HEK293 (cell line): ENCODE data around the gene IRF2.

Experiments used
- CTCF ChIA-PET: fragments of 350-600 bp; formaldehyde crosslinking; extraction: SDS; loops from one replicate; lab custom pipeline; 2021; ENCODE audit warnings: antibody characterized with exemption; lab: Yijun Ruan, JAX
- POLR2A ChIA-PET: fragments of 300-600 bp; formaldehyde crosslinking; extraction: SDS; loops from one replicate; lab custom pipeline; 2020; ENCODE audit warnings: antibody characterized with exemption, inconsistent platforms; lab: Yijun Ruan, JAX
- H3K27ac ChIP-seq: fragments of 200-500 bp; sonication (Bioruptor generic); 2 replicates; pipeline ENCODE4 v1.5.1; 2014; ENCODE audit warnings: low read depth, low read length, control low read depth, inconsistent platforms; ENCODE audit errors: extremely low read depth
- H3K36me3 ChIP-seq, 2 experiments: fragments of 200-500 bp in 1 of 2; sonication (Bioruptor generic) in 1 of 2; 1 replicate in 1 of 2; 2 replicates in 1 of 2; pipeline ENCODE4 v1.5.1; 2014 to 2017; ENCODE audit warnings: inconsistent platforms in 2 of 2, low read length in 2 of 2; ENCODE audit not compliant: control insufficient read depth in 2 of 2, insufficient read depth in 1 of 2
- H3K4me1 ChIP-seq: fragments of 200-500 bp; sonication (Bioruptor generic); 2 replicates; pipeline ENCODE4 v1.5.1; 2014; ENCODE audit warnings: mild to moderate bottlenecking, low read length, inconsistent platforms; ENCODE audit not compliant: control insufficient read depth, insufficient read depth
- H3K4me3 ChIP-seq: 2 replicates; pipeline ENCODE4 v1.5.1; 2011; ENCODE audit warnings: low read depth, mild to moderate bottlenecking, control low read depth, low read length, moderate library complexity
- H3K9me3 ChIP-seq: fragments of 200-500 bp; sonication (Bioruptor generic); 2 replicates; pipeline ENCODE4 v1.5.1; 2014; ENCODE audit warnings: low read depth, low read length, inconsistent platforms; ENCODE audit not compliant: control insufficient read depth, insufficient read depth
- HOXA7 ChIP-seq: sonication (generic); formaldehyde crosslinking; IDR thresholded peaks from 2 replicates; pipeline ENCODE4 v1.8.1; 2022; ENCODE audit warnings: missing genetic modification reagents, borderline replicate concordance
- KLF16 ChIP-seq: fragments of 450-650 bp; formaldehyde crosslinking; IDR thresholded peaks from 2 replicates; pipeline ENCODE4 v1.5.1; 2017; ENCODE audit warnings: missing biosample characterization, missing genetic modification characterization
- KLF8 ChIP-seq: fragments of 450-650 bp; formaldehyde crosslinking; IDR thresholded peaks from 2 replicates; pipeline ENCODE4 v1.5.1; 2016; ENCODE audit warnings: missing biosample characterization, missing genetic modification characterization
- MYNN ChIP-seq: fragments of 450-650 bp; formaldehyde crosslinking; IDR thresholded peaks from 2 replicates; pipeline ENCODE4 v1.5.1; 2016; ENCODE audit warnings: missing biosample characterization, missing genetic modification characterization, borderline replicate concordance
- SP2 ChIP-seq: fragments of 450-650 bp; formaldehyde crosslinking; IDR thresholded peaks from 2 replicates; pipeline ENCODE4 v1.5.1; 2016; ENCODE audit warnings: missing biosample characterization, missing genetic modification characterization
- WT1 ChIP-seq: fragments of 450-650 bp; formaldehyde crosslinking; IDR thresholded peaks from 2 replicates; pipeline ENCODE4 v1.5.1; 2016; ENCODE audit warnings: missing biosample characterization, missing genetic modification characterization
- ZFP3 ChIP-seq: fragments of 450-650 bp; formaldehyde crosslinking; IDR thresholded peaks from 2 replicates; pipeline ENCODE4 v1.5.1; 2016; ENCODE audit warnings: low read depth, missing biosample characterization, missing genetic modification characterization
- ZNF239 ChIP-seq: fragments of 450-650 bp; formaldehyde crosslinking; IDR thresholded peaks from 2 replicates; pipeline ENCODE4 v1.5.1; 2016; ENCODE audit warnings: missing biosample characterization, missing genetic modification characterization
- ZNF24 ChIP-seq: fragments of 450-650 bp; formaldehyde crosslinking; IDR thresholded peaks from 2 replicates; pipeline ENCODE4 v1.5.1; 2016; ENCODE audit warnings: missing biosample characterization, missing genetic modification characterization
- ZNF266 ChIP-seq: fragments of 450-650 bp; formaldehyde crosslinking; IDR thresholded peaks from 2 replicates; pipeline ENCODE4 v1.5.1; 2016; ENCODE audit warnings: missing biosample characterization, missing genetic modification characterization, low read depth
- ZNF341 ChIP-seq: fragments of 450-650 bp; formaldehyde crosslinking; IDR thresholded peaks from 2 replicates; pipeline ENCODE4; 2016; ENCODE audit warnings: low read depth, missing biosample characterization, missing genetic modification characterization
- ZNF530 ChIP-seq: fragments of 450-650 bp; formaldehyde crosslinking; IDR thresholded peaks from 2 replicates; pipeline ENCODE4 v1.5.1; 2016; ENCODE audit warnings: low read depth, missing biosample characterization, missing genetic modification characterization
- ZNF548 ChIP-seq: fragments of 450-650 bp; formaldehyde crosslinking; IDR thresholded peaks from 2 replicates; pipeline ENCODE4 v1.5.1; 2016; ENCODE audit warnings: missing biosample characterization, missing genetic modification characterization
- ZNF596 ChIP-seq: fragments of 450-650 bp; IDR thresholded peaks from 2 replicates; pipeline ENCODE4 v1.5.0; 2018; ENCODE audit warnings: missing biosample characterization, mild to moderate bottlenecking, missing genetic modification characterization, moderate library complexity
- ZNF837 ChIP-seq: fragments of 450-650 bp; formaldehyde crosslinking; IDR thresholded peaks from 2 replicates; pipeline ENCODE4 v1.5.1; 2016; ENCODE audit warnings: missing biosample characterization, missing genetic modification characterization
- ZSCAN23 ChIP-seq: fragments of 450-650 bp; formaldehyde crosslinking; IDR thresholded peaks from 2 replicates; pipeline ENCODE4 v1.5.1; 2016; ENCODE audit warnings: missing biosample characterization, missing genetic modification characterization
- TF ChIP-seq, protein P1 (sequence below): IDR thresholded peaks from 2 replicates; pipeline ENCODE4 v1.6.1; 2011; ENCODE audit warnings: mild to moderate bottlenecking, low read depth, low read length, borderline replicate concordance
- TF ChIP-seq, protein P2 (sequence below): fragments of 450-650 bp; formaldehyde crosslinking; IDR thresholded peaks from 2 replicates; pipeline ENCODE4 v1.5.1; 2016; ENCODE audit warnings: missing biosample characterization, missing genetic modification characterization
- TF ChIP-seq, protein P3 (sequence below): fragments of 450-650 bp; formaldehyde crosslinking; IDR thresholded peaks from 2 replicates; pipeline ENCODE4 v1.5.1; 2017; ENCODE audit warnings: missing biosample characterization, mild to moderate bottlenecking, missing genetic modification characterization, moderate library complexity

Gene IRF2

DNA sequence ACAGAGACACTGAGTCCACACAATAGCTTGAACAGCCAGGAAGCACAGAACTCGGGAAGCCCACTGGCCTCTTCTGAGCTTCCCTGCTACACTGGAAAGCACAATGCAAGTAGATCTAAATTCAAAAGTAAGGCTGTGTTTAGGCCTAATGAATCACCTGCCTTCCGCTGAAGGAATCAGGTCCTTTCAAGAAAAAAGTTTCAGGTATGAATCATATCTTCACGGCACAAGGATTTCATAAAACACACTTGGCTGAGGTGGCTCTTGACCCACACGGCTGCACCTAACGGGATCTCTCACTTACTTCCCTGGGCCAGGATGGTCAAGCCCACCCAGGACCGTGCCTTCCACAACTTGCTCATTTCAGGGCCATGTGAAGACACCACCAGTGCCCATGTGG lies 59.3 kb downstream of the IRF2 start:
- POLR2A ChIA-PET = no interaction called here
- CTCF ChIA-PET = no interaction called here
- TF ChIP-seq MYNN (no peak), WT1 (tag by site-specific recombination) (no peak), KLF16 (tag by site-specific recombination) (no peak)
- TF ChIP-seq, protein P1, sequence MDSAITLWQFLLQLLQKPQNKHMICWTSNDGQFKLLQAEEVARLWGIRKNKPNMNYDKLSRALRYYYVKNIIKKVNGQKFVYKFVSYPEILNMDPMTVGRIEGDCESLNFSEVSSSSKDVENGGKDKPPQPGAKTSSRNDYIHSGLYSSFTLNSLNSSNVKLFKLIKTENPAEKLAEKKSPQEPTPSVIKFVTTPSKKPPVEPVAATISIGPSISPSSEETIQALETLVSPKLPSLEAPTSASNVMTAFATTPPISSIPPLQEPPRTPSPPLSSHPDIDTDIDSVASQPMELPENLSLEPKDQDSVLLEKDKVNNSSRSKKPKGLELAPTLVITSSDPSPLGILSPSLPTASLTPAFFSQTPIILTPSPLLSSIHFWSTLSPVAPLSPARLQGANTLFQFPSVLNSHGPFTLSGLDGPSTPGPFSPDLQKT = no peak
- TF ChIP-seq, all 188 proteins: peak for 0
- Histone ChIP-seq H3K4me3 (no peak overlapping the region), H3K27ac (no peak overlapping the region), H3K36me3 (peaks cover 0 to 32% of the 10 kb centered on the region in 2 experiments; a peak in 2 of 3 replicates), H3K4me1 (no peaks in the 10 kb centered on the region), H3K9me3 (no peaks in the 10 kb centered on the region)

DNA sequence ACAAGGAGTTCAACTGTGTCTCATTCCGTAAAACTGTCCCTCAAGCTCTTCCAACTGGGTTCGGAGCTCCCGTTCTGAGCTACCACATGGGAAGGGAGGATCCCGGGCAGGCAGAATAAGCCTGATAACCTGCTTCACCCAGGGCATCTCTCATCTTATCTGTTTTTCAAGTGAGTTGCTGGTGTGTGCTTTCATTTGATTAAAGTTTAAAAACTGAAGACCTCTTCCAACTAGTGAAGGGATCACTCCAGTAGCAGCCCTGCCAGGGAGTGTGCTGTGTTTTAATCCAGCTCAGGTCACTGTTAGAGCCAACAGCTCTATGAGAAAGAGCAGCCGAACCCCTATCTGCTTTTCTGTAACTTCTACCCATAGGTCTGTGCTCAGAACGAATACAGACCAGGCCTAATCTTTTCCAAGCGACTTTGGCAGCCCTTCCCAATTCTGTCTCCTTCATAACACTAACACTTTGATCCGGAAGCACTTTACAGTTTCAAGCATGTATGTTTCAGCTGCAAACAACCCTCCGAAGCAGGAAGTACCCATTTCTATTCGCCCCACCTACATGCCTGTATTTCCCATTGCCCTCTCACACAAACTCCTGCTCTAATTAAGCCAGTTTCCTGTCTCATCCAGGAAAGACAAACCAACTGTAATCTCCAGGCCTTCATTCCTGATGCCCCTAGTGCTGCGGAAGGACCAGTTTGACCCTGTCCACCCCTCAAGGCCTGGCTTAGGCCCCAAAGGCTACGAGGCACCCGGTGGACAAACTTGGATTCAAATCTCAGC lies 60.9 kb downstream of the IRF2 start:
- no peak overlapping the region for H3K27ac ChIP-seq
- POLR2A ChIA-PET = no interaction called here
- peaks cover 0 to 28% of the 10 kb centered on the region in 2 experiments; a peak in 2 of 3 replicates for H3K36me3 ChIP-seq
- CTCF ChIA-PET = interaction anchor here (0.7 kb wide), 2 partner anchors 108 to 197 kb away, joined by 3 read pairs; no protein-coding TSS in a partner anchor
- TF ChIP-seq, protein P2, sequence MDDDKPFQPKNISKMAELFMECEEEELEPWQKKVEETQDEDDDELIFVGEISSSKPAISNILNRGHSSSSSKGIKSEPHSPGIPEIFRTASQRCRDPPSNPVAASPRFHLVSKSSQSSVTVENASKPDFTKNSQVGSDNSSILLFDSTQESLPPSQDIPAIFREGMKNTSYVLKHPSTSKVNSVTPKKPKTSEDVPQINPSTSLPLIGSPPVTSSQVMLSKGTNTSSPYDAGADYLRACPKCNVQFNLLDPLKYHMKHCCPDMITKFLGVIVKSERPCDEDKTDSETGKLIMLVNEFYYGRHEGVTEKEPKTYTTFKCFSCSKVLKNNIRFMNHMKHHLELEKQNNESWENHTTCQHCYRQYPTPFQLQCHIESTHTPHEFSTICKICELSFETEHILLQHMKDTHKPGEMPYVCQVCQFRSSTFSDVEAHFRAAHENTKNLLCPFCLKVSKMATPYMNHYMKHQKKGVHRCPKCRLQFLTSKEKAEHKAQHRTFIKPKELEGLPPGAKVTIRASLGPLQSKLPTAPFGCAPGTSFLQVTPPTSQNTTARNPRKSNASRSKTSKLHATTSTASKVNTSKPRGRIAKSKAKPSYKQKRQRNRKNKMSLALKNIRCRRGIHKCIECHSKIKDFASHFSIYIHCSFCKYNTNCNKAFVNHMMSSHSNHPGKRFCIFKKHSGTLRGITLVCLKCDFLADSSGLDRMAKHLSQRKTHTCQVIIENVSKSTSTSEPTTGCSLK = no peak
- TF ChIP-seq ZNF266 (no peak), KLF16 (tag by site-specific recombination) (no peak), ZNF24 (tag by site-specific recombination) (no peak), ZFP3 (no peak), ZNF837 (tag by site-specific recombination) (no peak), ZNF596 (no peak), HOXA7 (CRISPR knock-in tag) (no peak), ZNF548 (tag by site-specific recombination) (no peak), ZNF530 (tag by site-specific recombination) (no peak), ZSCAN23 (tag by site-specific recombination) (no peak)
- H3K4me1 ChIP-seq = no peaks in the 10 kb centered on the region
- no peaks in the 10 kb centered on the region for H3K9me3 ChIP-seq
- no peak overlapping the region for H3K4me3 ChIP-seq

DNA sequence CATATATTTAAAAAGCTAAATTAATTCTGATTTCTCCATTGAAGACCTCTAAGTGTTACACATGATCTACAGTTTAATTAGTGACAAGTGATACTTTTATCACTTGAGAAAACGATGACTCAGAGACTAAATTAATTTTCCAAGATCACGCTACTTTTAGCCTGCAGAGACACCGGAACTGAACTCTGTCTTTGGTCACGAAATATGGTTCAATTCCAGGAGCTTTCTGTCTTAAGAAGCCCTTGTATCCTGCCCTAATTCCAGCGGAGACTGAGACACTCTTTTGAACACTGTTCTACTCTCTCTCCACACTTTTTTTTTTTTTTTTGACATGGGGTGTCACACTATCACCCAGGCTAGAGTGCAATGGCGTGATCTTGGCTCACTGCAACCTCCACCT lies 63.6 kb downstream of the IRF2 start:
- H3K4me1 ChIP-seq = no peaks in the 10 kb centered on the region

More for the DNA sequence above, 63.6 kb downstream of the IRF2 start:
- TF ChIP-seq, protein P3, sequence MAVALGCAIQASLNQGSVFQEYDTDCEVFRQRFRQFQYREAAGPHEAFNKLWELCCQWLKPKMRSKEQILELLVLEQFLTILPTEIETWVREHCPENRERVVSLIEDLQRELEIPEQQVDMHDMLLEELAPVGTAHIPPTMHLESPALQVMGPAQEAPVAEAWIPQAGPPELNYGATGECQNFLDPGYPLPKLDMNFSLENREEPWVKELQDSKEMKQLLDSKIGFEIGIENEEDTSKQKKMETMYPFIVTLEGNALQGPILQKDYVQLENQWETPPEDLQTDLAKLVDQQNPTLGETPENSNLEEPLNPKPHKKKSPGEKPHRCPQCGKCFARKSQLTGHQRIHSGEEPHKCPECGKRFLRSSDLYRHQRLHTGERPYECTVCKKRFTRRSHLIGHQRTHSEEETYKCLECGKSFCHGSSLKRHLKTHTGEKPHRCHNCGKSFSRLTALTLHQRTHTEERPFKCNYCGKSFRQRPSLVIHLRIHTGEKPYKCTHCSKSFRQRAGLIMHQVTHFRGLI (tag by site-specific recombination) = no peak
- no peak for TF ChIP-seq SP2
- no peak for TF ChIP-seq KLF8 (tag by site-specific recombination)
- TF ChIP-seq ZNF341 (tag by site-specific recombination) = no peak
- TF ChIP-seq, protein P1 = no peak
- no peak for TF ChIP-seq ZNF239 (tag by site-specific recombination)
- TF ChIP-seq WT1 (tag by site-specific recombination) = no peak
- H3K27ac ChIP-seq = no peak overlapping the region
- H3K36me3 ChIP-seq = peaks cover 0 to 22% of the 10 kb centered on the region in 2 experiments; a peak in 2 of 3 replicates
- H3K4me3 ChIP-seq = no peak overlapping the region
- POLR2A ChIA-PET = interaction anchor here (0.7 kb wide), 1 partner anchor 123 kb away, joined by 3 read pairs; no protein-coding TSS in a partner anchor
- no peaks in the 10 kb centered on the region for H3K9me3 ChIP-seq
- CTCF ChIA-PET = interaction anchor here (0.6 kb wide), 1 partner anchor 302 kb away, joined by 3 read pairs; no protein-coding TSS in a partner anchor
